ENCODE data around the gene DAAM1.

DNA sequence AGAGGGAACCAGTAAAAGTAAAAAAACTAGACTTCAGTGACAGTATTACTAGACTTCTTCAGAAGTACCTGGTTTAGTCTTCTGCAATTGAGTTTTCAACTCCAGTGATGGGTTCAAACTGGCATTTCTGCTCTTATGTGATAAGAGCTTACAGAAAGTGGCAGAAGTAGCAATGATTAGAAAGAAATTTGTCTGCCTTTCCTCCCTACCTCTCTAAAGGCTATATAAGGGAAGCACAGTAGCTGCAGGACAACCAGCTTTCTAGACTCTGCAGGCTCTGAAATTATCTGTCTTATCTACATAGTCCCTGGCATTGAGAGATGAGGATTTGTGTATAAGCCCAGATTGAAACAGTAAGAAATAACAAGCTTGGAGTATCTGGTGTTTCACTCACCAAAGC is 107.5 kb downstream of the DAAM1 start:
- TF ChIP-seq, protein P1, sequence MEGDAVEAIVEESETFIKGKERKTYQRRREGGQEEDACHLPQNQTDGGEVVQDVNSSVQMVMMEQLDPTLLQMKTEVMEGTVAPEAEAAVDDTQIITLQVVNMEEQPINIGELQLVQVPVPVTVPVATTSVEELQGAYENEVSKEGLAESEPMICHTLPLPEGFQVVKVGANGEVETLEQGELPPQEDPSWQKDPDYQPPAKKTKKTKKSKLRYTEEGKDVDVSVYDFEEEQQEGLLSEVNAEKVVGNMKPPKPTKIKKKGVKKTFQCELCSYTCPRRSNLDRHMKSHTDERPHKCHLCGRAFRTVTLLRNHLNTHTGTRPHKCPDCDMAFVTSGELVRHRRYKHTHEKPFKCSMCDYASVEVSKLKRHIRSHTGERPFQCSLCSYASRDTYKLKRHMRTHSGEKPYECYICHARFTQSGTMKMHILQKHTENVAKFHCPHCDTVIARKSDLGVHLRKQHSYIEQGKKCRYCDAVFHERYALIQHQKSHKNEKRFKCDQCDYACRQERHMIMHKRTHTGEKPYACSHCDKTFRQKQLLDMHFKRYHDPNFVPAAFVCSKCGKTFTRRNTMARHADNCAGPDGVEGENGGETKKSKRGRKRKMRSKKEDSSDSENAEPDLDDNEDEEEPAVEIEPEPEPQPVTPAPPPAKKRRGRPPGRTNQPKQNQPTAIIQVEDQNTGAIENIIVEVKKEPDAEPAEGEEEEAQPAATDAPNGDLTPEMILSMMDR (optimal IDR thresholded peaks at IDR 0.05 in 1 of 3, IDR thresholded peaks at IDR 0.05 in 1 of 3, conservative IDR thresholded peaks at IDR 0.05 in 1 of 3; ENCODE audit: extremely low read depth in 1 of 3, insufficient read depth in 2 of 3, low read length in 3 of 3): no peak
- no peak for TF ChIP-seq EZH2 (IDR thresholded peaks at IDR 0.05; ENCODE audit: low read length)
